GM19324 (cell line): Measurements from ENCODE around the gene NUDT5.
A peak's percentile ranks its signal among the peaks of the same experiment; 100 is the strongest.

ENCODE experiments used
- ATAC-seq: cut with Tn5 transposase; IDR thresholded peaks from one replicate; pipeline ENCODE4 v1.9.1; 2021; ENCODE audit warnings: mild to moderate bottlenecking, moderate library complexity; ENCODE audit not compliant: unreplicated experiment, low FRiP score

NUDT5 gene

DNA sequence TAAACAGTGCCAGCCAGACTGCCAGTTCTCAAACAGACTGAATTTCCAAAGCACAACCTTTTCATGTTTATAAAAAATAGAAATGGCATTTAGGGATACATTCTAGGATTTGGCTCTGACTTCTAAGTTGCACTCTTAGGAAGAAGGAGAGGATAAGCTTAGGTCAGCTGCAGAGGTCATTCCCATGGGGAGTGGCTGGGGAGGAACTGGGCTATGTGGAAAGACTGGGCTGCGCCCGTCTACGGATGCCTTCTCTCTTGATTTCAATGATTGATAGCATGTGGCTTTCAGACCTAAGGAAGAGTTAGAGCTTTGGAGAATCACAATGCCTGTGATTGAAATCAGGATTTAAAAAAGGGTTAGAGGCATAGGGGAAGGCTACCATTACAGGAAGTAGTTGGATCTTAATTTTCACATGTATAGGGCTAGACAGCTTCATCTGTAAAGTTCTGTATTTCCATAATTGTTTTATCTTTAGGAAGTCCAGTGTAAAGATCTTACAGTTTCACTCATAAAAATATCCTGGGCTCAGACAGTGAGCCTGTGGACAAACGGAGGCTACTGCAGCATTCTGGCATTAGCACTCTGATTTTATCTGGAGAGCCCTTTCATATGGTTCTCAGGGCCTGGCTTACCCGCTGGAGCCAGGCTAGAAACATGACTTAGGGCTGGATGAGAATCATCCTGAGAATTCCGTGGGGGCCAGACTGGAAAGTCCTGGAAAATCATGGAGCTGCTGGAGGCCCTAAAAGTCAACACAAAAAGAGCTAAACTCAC lies 29.5 kb downstream of the NUDT5 start:
- no peak for ATAC-seq

DNA sequence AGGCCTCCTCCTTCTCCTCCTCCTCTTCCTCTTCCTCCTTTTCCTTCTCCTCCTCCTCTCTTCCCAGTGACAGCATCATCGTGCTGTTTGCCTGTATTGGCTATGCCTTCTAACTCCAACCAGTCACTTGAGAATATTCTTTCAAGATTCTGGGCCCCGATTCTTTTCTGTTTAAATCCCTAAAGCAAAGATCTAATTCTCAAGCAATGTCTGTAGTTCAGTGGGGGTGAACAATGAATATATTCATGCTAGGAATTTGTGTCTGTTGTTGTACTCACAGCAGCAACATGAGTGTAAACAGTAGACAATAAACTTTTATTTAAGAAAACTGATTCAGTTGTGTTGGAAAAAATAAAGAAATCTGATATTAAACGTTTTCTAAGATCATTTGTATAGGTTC lies 30.7 kb downstream of the NUDT5 start:
- ATAC-seq = no peak

DNA sequence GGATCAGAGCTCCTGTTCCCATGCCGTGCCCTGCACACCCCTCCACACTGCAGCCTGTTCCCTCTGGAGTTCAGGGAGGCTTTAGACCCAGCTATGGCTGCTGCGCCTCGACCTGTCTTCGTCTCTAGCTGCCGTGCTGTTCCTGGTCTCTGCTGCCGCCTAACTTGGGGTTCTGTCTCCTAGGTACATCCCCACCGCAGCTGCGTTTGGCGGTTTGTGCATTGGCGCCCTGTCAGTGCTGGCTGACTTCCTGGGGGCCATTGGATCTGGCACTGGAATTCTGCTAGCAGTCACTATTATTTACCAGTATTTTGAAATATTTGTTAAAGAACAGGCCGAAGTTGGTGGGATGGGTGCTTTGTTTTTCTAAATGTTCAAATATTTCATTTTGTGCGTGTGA lies 31.6 kb downstream of the NUDT5 start:
- ATAC-seq = no peak

DNA sequence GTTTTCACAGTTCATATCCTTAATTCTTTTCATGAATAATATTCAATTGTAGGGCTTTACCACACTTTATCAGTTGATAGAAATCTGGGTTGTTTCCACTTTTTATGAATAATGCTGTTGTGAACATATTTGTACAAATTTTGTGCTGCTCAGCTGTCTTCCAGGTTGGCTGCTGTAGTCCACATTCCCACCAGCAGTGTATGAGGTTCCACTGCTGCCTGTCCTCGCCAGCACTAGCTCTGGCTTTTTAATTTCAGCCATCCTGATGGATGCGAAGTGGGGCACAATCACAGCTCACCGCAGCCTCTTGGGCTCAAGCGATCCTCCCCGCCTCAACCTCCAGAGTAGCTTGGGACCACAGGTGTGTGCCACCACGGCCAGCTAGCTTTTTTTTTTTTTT lies 32.8 kb downstream of the NUDT5 start:
- ATAC-seq = no peak

GRCh38 chr10:12160664-12161063 lies 35.0 kb downstream of the NUDT5 start:
- ATAC-seq = no peak

- ATAC-seq = no peak
Observed at GRCh38 chr10:12158111-12158510, 37.6 kb downstream of the NUDT5 start.

DNA sequence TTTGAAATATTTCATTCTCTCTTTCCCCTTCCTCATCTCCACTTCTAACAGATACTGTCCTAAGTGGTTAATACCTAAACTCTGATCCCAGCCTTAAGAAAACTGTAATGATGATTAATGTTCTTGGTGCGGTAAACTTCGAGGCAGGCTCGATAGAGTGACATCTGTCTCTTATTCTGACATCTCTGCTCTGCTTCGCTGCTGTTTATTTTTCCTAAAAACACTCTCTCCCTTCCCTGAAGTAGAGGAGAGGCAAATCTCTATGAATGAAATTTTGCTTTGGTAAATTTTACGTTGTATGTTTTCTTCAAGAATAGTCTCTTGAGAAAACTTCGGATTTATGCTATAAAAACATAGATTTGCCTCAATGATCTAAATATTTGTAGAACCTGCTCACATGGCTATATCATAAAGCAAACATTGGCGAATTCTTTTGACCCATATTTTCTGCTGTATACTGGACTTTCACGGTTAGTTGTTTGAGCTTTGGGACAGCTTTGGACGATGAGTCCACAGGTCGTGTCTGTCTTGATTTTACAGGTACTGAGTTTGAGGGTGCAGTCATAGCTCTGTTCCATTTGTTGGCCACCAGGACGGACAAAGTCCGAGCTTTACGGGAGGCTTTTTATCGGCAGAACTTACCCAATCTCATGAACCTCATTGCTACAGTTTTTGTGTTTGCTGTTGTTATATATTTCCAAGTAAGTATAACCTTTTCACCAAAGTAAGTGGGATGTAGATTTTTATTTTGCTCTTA lies 39.1 kb downstream of the NUDT5 start:
- no peak for ATAC-seq

DNA sequence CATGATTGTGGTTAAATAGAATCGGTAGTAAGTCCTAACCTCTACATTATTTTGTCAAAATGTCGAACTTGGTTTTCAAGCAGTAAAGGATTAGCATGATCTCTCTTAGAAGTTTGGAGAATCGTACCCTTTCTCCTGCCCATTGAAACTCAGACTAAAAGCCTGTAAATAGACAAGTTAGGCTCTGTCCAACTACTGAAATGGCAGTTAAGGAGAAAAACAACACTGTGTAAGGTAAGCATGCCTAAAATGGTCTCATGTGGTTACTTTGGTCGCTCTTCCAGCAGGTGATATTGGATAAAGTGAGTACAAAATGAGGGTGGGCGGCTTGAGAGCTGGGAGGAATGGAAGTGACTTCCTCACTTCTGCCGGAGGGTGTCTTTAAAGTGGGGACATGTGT lies 41.2 kb downstream of the NUDT5 start:
- no peak for ATAC-seq

GRCh38 chr10:12150163-12150562 lies 45.5 kb downstream of the NUDT5 start:
- ATAC-seq = no peak

DNA sequence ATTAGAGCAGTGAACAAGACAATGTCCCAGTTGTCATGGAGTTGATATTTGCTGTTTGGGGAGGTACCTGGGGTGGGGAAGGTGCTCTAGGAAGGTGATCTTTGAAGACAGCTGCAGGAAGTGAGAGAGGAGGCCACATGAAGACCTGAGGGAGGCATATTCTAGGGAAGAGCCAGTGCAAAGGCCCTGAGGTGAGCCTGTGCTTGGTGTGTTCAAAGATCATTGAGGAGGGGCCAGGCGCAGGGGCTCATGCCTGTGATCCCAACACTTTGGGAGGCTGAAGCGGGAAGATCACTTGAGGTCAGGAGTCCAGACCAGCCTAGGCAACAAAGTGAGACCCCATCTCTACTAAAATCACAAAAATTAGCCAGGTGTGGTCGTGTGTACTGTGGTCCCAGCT lies 51.2 kb downstream of the NUDT5 start:
- ATAC-seq = no peak

DNA sequence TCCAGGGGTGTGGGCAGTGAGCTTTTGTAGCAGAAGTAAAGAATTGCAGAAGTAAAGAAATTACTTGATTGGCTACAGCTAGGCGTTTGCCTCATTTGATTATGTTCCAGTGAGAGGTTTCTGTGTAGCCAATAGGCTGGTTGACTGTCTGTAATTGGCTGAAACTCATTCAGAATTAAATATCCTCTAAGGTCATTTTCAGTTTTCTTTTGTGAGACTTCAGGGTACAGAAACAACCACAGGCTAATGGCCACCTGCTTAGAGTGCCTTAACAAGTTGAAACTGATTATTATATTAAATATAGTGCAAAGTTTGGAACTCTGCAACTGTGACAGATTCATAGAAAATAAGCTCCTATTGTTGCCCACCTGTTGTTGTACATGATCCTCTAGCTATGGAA lies 55.7 kb downstream of the NUDT5 start:
- ATAC-seq = no peak

DNA sequence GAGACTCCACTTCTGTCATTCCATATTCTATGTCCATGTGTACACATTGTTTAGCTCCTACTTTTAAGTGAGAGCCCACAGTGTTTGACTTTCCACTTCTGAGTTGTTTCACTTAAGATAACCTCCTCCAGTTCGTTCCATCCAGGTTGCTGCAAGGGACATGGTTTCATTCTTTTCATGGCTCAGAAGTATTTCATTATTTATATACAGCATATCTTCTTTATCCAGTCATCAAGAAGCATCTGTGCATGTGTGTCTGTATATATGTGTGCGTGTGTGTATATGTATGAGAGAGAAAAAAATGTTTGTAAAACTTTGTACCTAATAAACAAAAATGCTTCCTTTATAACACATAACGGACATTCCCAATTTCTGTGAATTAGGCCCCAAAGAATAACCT lies 60.1 kb downstream of the NUDT5 start:
- ATAC-seq = no peak

- ATAC-seq = no peak
Observed at GRCh38 chr10:12130237-12130872, 65.3 kb downstream of the NUDT5 start.

DNA sequence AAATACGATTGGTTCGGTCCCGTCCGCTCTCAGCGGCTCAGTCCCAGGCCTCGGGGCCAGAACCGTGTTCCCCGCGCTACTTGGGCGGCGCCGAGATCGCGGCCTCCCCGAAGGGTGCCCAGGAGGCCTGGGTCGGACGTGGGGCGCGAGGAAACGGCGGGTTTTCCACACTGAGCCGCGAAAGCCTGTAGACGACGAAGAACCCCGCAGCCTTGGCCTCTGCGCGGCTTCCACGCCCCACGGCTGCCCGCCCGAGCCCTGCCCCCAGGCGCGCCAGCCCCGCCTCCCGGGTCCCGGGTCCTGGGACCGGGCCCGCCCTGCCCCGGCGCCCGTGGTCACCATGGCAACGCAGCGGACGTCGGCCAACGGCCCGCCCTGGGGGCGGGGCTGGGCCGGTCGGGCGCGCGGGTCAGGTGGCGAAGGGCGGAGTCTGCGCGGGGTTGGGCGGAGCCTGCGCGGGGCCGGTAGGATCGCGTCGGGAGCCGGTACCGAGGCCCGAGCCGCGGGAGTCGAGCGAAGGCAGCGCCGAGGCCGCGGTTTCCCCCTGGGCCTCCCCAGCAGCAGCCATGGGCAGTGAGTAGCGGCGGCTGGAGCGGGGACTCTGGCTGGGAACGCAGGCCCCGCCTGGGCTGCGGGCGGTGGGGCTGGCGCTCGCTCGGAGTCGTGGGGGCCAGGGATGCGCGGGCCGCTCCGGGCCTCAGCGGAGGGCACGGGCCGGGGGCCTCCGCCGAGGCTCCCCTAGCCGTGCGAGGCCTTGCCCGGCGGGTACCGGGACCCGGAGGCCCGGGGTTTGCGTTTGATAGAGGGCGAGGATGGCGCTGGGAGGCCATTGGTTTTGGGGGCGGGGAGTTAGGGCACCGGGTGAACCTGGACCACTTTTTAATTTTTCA lies 66.2 kb downstream of the NUDT5 start, which contains the start of gene SEC61A2:
TSS of gene SEC61A2 (plus strand) at position 456 of the 890 bp plus-strand sequence. CDS start at position 567, 111 bp downstream.
- peak; percentile 98 for ATAC-seq

DNA sequence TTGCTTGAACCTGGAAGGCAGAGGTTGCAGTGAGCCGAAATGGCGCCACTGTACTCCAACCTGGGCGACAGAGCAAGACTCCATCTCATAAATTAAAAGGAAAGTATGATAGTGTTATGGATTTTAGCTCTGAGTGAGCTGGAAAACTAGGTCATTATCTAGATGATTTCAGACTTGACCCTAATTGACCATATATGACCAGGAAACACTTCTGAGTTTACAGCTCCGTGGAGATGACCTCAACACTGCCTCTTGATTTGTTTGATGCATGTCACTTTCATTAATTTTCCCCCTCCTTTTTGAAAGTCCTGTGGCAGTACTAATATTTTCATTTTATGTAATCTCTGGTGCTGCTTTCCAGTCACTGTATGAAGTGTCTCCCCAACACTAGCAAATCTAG lies 74.0 kb downstream of the NUDT5 start:
- no peak for ATAC-seq
